GM18508 (cell line): ENCODE results near the gene SCFD1.
"Not testable (repeated sequence)": the region's sequence is repeated elsewhere in the genome, so short reads cannot be mapped to it uniquely, and the experiment has no call there.

Source experiments
- ATAC-seq: cut with Tn5 transposase; IDR thresholded peaks from one replicate; pipeline ENCODE4 v1.9.1; 2021; ENCODE audit warnings: moderate number of reproducible peaks; ENCODE audit not compliant: insufficient read depth, unreplicated experiment

Gene SCFD1, protein sequence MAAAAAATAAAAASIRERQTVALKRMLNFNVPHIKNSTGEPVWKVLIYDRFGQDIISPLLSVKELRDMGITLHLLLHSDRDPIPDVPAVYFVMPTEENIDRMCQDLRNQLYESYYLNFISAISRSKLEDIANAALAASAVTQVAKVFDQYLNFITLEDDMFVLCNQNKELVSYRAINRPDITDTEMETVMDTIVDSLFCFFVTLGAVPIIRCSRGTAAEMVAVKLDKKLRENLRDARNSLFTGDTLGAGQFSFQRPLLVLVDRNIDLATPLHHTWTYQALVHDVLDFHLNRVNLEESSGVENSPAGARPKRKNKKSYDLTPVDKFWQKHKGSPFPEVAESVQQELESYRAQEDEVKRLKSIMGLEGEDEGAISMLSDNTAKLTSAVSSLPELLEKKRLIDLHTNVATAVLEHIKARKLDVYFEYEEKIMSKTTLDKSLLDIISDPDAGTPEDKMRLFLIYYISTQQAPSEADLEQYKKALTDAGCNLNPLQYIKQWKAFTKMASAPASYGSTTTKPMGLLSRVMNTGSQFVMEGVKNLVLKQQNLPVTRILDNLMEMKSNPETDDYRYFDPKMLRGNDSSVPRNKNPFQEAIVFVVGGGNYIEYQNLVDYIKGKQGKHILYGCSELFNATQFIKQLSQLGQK

DNA sequence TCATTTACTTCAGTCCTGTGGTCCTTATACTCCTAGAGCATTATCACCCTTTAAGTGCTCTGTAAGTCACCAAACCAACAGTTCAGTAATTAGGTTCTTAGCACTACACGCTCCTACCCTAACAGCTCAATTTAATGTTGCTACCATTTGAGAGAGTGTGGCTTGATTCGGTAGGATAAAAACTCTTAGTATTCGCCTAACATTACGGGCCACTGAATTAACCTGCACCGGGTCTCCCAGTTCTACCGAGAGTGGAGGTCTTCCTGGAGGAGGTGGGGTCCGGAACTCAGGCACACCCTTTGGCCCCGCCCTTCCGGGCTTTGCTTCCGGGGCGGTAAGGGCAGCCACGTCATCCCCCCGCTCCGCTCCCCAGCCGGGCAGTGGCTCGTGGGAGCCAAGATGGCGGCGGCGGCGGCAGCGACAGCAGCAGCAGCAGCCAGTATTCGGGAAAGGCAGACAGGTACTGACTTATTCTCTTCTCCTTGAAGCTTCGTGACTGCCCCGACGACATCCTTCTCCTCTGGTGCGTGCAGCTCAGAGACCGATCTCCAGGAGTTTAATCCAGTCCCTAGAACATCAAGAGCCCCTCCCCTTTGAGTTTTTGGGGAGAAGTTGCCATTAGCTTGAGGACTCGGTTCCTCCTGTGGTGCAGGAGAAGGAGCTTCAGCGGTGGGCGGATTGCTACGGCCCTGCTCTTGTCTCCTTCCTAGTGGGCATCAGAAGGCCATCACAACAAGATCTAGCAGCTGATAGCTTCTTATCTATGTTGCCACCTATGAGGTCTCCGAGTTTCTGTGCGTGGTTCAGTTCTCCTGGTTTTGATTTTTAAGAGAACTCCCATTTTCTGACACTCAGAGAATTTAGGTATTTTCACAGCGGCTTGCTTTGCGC, at the start of gene SCFD1:
Gene SCFD1 (plus strand): TSS at position 380 of the 891 bp plus-strand sequence. CDS start 20 bp downstream, at position 400.
- ATAC-seq = peak; percentile 63

DNA sequence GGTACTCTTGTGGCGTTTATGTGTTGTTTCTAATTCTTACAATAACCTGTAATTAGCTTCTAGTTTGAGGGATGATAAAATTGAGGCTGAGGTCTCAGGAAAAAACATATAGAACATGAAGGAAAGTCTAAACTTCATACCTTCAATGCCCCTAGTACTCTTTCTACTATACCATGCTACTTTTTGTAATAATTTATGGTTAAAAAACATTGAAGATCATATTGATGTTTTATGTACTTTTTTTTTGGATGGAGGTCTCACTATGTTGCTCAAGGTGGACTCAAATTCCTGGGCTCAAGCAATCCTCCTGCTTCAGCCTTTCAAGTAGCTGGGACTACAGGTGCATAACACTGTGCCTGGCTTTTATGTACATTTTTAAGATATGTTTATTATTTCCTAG, 49.3 kb upstream of the SCFD1 start:
- no peak for ATAC-seq

DNA sequence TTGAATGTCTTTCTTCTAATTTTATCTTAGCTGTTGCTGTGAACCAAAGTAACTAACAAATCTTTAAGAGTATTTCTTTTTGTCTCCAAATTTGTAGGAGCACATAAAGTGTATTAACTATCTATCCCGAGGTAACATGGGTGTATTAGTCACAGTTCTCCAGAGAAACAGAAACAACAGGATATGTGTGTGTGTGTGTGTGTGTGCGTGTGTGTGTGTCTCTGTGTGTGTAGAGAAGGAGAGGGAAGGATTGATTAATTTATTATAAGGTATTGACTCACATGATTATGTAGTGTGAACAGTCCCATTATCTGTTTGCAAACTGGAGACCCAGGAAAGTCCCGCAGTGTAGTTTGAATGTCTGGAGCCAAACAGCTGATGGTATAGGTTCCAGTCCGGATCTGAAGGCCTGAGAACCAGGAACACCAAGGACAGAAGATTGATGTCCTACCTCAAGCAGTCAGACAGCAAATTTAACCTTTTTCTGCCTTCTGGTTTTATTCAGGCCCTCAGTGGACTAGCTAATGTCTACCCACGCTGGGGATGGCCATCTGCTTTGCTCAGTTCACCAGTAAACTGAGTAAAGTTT, 48.8 kb upstream of the SCFD1 start:
- no peak for ATAC-seq

DNA sequence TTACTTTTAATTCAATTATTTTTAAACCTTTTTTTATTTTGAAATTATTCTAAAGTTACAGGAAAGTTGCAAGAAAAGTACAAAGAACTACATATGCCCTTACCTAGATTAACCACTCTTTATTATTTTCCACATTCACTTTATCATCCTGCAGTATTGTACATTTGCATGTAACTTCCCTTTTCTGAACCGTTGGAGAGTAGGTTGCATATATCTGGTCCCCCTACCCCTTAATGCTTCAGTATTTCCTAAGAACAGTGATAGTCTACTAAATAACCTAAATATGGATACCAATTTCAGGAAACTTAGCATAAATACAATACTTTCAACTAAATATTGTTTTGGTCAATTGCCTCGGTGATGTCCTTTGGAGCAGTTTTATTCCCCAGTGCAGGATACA, 48.2 kb upstream of the SCFD1 start:
- ATAC-seq = no peak

DNA sequence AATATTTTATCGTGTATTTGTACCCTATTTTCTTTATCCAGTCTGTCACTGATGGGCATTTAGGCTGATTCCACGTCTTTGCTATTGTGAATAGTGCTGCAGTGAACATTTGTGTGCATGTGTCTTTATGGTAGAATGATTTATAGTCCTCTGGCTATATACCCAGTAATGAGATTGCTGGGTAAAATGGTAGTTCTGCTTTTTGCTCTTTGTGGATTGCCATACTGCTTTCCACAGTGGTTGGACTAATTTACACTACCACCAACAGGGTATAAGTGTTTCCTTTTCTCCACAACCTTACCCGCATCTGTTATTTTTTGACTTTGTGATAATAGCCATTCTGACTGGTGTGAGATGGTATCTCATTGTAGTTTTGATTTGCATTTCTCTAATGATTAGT, 47.3 kb upstream of the SCFD1 start:
- not testable (repeated sequence) for ATAC-seq

DNA sequence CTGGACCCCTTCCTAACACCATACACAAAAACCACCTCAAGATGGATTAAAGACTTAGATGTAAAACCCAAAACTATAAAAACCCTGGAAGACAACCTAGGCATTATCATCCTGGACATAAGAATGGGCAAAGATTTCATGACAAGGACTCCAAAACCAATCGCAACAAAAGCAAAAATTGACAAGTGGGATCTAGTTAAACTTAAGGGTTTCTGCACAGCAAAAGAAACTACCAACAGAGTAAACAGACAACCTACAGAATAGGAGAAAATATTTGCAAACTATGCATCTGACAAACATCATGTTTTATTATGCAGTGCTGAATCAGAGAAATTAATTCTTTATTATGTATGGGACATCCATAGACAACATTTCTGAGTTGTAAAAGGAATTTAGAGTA, 45.8 kb upstream of the SCFD1 start:
- not testable (repeated sequence) for ATAC-seq

DNA sequence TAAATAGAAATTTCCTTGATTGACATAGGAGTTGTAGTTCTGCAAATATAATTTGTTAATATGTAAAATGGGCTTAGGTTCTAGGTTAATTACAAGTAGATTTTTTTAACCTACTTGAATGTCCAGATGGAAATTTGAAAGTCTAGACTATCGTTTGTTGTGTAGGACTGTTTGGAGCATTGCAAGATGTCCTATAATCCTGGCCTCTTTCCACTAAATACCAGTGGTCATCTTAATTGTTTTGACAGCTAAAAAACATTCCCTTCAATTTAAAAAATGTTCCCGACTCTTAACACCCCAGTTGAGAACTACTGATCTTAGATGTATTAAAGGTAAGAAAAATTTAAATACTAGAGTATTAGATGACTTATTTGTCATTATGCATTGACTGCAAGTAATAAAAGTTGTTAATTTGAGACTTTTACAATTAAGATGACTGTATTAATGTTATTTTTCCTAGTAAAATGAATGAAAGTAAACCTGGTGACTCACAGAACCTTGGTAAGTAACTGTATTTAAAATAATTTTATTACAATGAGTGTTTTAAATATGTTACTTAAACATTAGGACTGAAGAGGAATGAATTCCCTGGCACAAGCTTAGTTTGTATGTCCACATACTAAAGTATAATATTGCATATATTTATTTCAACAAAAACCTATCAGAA, 41.4 kb upstream of the SCFD1 start:
- no peak for ATAC-seq

DNA sequence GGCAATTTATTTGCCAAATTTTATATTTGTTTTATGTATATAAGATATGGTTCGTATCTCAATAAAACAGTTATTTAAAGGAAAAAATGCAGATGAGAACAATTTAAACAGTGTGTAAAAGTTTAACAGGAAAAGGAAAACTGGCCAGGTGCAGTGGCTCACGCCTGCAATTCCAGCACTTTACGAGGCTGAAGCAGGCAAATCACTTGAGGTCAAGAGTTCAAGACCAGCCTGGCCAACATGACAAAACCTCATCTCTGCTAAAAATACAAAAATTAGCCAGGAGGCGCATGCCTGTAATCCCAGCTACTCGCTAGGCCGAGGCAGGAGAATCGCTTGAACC, 40.9 kb upstream of the SCFD1 start:
- ATAC-seq = no peak

DNA sequence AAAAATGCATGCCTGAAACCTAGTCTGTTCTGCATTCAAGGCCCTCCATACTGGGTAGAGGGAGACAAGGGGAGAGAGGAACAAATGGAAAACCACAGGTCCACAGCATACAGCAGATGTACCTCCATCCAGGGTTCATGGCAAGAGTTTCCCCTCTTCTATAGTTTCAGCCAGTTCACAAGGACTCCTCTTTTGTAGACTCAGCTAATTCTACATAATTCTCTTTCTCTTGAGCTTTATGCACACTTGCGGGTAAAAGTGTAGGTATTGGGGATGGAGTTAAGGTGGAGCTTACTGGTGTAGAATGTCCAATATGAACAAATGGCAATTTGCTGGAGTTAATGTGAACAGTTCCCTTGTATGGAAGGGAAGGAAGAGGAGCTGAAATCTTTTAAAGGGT, 39.7 kb upstream of the SCFD1 start:
- ATAC-seq = no peak

DNA sequence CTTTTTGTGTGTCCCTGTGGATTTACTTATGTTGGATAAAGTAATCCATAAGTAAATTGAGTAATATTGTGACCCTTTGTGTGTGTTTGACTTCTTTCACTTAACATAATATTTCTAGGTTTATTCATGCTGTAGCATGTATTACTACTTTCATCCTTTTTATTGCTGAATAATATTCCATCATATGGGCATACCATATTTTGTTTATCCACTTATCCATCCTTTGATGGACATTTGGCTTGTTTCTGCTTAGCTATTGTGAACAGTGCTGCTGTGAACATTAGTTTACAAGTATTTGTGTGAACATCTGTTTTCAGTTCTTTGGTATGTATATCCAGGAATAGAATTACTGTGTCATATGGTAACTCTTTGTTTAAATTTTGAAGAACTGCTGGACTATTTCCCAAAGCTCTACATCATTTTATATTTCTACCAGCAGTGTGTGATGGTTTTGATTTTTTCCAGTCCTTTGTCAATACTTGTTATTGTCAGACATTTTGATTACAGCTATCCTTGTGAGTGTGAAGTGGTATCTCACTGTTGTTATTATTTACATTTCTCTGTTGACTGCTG, 38.0 kb upstream of the SCFD1 start:
- no peak for ATAC-seq

DNA sequence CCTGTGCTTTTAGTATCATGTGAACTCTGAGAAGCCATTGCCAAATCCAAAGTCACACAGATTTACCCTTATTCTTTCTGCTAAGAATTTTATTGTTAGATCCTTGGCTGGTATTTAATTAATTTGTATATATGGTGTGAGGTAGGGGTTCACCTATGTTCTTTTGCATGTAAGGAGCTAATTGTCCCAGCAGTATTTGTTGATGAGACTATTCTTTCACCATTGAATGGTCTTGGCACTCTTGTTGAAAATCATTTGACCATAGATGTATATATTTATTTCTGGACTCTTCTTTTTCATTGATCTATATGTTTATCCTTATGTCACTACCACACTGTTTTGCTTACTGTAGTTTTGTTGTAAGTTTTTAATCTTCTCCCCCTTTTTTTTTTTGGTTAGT, 36.9 kb upstream of the SCFD1 start:
- ATAC-seq = no peak

DNA sequence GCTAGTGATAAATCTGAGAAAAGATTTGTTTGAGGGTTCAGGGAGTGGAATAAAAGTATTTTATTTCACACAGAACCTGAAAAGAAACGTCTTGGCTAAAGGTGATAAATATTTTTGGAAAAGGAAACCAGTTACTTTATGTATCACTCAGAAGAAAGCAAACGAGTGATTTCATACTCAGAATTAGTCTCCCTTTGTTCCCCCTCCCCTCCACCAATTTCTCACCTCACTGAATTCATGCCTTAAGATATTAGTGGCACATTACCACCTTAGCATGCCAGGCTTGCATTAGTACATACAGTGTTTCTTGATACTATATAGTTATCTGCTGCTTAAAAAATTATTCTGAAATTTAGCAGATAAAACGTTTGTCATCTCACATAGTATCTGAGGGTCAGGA, 35.0 kb upstream of the SCFD1 start:
- no peak for ATAC-seq

DNA sequence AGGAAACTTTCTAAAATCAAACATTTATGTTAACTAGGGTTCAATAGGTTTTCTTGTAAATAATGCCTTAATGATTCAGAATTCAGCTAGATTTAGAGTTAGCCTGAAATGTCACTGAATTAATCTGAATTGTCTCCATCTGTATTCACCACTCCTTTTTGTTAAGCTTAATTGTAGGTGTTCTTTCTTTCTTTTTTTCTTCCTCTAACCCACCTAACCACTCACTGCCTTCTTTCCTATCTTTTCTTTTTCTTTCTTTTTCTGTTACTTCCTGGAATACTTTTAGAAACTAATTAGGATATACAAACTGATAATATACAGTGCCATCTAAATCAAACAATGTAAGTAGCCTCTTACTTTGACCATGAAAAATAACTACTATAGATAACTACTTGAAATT, 33.2 kb upstream of the SCFD1 start:
- ATAC-seq = no peak

DNA sequence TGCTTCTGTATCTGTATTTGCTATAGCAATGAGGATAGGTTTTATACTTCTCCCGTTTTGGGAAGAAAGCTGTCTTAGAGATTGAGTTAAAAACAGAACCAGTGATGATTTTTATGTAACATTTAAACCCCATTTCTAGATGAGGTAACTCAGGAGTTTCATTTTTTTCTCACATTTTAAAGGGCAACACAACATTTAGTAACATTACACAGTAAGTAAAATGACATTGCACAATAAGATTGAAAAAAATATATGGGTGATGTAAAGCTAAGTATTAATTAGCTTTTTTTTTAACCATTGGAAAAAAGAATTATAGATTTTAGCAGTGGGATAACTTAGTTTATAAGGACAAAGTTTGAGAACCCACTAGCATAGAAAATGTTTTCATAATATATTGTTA, 25.2 kb upstream of the SCFD1 start:
- no peak for ATAC-seq

DNA sequence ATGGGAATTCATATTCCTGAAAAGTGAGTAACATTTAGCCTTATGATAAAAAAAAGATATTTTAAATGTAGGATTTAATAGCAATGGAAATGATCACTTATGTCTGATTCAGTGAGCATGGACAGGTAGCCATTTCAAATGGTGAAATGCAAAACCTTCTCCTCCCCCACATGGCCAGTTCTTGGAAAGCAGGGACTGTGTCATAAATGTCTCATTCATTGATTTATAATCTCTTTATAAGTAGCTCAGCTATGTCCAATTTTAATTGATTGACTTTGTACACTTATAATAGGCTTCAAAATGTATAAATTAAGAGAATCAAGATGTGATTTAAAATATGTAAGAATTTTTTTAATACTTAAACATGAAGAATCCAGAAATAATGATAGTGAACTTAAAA, 24.6 kb upstream of the SCFD1 start:
- no peak for ATAC-seq

DNA sequence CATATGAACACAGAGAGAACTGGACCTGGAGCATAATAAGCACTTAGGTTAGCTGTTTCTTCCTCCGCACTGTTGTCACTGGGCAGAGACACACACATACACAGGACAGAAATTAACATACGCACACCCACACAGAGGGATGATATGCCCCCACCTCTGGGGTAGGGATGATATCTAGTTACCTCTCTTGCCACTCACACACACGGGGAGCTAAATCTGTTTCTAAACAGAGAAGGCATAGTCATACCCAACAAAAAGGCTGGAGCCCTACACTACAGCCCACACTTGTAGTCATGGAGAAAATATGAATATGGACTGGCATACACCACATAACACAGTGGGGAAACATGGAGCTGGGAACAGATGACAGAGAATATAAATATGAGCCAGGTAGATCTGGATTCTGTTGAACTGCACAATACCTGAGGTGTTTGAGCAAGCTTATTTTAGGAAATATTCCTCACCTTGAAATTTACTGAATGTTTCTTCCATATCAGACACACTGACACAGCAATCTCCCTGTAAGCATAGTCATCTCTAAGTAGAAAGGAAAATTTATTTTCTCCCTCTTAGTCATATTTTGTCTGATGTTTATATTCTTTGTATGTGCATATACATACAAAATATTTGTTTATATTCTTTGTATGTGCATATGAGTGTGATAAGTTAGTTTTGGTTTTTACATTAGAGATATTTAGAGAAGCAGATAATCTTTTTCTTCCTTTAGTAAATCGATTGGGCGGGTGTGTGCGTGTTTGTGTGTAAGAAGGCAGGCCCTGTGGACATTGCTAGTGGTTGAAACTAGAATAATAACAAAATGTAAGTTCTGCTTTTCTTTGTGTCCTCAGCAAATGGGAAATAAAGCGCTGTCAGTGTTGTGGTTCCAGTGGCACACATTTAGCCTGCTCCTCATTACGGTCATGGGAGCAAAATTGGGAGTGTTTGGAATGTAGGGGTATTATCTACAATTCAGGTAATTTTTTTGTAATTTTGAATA, 20.9 kb upstream of the SCFD1 start:
- ATAC-seq = no peak

DNA sequence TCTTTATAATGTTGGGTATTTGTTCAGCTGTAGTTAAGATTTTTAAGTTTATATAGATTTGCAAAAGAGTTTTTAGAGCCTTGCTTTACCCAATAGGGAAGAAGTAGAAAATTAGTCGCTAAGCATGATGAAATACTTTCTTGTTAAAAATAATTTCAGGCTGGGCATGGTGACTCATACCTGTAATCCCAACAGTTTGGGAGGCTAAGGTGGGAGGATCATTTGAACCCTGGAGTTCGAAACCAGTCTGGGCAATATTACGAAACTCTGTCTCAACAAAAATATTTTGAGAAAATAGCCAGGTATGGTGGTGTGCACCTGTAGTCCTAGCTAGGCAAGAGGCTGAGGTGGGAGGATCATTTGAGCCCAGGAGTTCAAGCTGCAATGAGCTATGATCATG, 18.7 kb upstream of the SCFD1 start:
- no peak for ATAC-seq

DNA sequence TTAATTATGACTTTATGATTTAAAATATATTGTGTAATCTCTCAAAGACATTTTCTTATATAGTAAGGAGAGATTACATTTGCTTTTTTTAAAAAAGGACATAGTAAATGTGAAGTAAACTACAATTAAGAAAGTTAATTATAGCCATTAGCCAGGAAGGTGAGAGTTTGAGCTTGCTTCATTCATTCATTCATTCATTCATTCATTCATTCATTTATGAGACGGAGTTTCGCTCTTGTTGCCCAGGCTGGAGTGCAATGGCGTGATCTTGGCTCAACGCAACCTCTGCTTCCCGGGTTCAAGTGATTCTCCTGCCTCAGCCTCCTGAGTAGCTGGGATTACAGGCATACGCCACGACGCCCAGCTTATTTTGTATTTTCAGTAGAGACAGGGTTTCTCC, 17.4 kb upstream of the SCFD1 start:
- ATAC-seq = not testable (repeated sequence)
